Coronary artery (tissue), 2 donors: ENCODE results near the gene CD3G.

ENCODE experiments used
- DNase-seq: peaks from one replicate; pipeline ENCODE4 v3.0.0-alpha.2; 2017; ENCODE audit warnings: low spot score
- H3K27ac ChIP-seq, 2 donors: fragments of 200-600 bp; sonication (generic); one replicate each; pipeline ENCODE4 v1.5.1; 2016 to 2019
- H3K4me3 ChIP-seq: fragments of 200-600 bp; sonication (generic); 2 replicates; pipeline ENCODE4 v1.5.1; 2016; ENCODE audit warnings: mild to moderate bottlenecking, moderate library complexity
- CTCF ChIP-seq: fragments of 200-600 bp; sonication (generic); IDR thresholded peaks from one replicate; pipeline ENCODE4 v1.5.1; 2019; ENCODE audit warnings: antibody characterized with exemption

Gene CD3G

DNA sequence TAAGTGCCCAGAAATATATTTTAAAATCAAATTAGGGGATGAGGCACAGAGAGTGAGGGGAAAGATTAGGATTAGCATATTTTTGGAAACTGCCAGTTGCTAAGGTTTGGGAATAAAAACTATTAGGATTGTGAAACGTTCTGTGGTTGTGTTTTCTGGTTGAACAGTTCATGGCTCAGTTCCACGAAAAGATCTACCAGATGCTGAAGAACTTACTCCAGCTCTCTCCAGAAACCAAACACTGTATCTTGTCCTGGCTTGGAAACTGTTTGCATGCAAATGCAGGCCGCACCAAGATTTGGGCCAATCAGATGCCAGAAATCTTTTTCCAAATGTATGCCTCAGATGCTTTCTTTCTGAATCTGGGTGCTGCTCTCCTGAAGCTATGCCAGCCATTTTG is 30.6 kb downstream of the CD3G start:
- H3K4me3 ChIP-seq: no peak overlapping the region
- no peak for DNase-seq
- no peak for TF ChIP-seq CTCF
- no peak overlapping the region for H3K27ac ChIP-seq

- no peak overlapping the region for H3K4me3 ChIP-seq
- H3K27ac ChIP-seq: no peak overlapping the region
- TF ChIP-seq CTCF: no peak
- DNase-seq: no peak
Measured at GRCh38 chr11:118375978-118376377, 31.8 kb downstream of the CD3G start.

DNA sequence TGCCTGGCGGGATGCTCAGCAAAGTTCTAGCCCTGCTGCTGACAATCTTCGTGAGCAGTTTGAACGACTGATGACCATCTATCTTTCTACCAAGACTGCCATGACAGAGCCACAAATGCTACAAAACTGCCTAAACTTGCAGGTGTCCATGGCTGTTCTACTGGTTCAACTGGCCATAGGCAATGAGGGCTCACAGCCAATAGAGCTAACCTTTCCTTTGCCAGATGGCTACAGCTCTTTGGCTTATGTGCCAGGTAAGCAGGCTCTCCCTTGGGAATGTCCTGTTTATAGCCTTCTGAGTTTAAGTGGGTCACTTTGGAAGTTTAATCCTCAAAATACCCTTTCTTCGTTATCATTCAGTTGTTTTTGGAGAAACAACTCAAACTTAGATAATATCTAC is 35.4 kb downstream of the CD3G start:
- no peak overlapping the region for H3K27ac ChIP-seq
- H3K4me3 ChIP-seq: no peak overlapping the region
- TF ChIP-seq CTCF: no peak
- DNase-seq: no peak

DNA sequence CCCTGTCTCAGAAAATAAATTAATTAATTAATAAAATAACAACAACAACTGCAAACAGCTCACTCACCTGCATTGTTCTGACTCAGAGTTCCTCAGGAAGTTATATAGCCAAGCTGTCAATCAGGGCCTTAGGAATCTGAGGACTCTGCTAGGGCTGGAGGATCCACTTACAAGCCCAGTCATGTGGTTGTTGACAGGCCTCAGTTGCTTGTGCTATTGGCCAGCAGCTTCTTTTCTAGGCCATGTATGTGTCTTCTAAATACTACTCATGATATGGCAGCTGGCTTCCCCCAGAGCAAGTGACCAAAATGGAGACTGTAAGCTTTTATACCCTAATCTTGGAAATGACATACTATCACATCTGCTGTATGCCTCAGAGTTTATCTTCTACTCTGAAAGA is 36.4 kb downstream of the CD3G start:
- DNase-seq: no peak
- no peak for TF ChIP-seq CTCF
- Histone ChIP-seq H3K4me3 (no peak overlapping the region), H3K27ac (no peak overlapping the region)

GRCh38 chr11:118382954-118383353 is 38.8 kb downstream of the CD3G start:
- TF ChIP-seq CTCF: no peak
- Histone ChIP-seq H3K4me3 (no peak overlapping the region), H3K27ac (no peak overlapping the region)
- no peak for DNase-seq

DNA sequence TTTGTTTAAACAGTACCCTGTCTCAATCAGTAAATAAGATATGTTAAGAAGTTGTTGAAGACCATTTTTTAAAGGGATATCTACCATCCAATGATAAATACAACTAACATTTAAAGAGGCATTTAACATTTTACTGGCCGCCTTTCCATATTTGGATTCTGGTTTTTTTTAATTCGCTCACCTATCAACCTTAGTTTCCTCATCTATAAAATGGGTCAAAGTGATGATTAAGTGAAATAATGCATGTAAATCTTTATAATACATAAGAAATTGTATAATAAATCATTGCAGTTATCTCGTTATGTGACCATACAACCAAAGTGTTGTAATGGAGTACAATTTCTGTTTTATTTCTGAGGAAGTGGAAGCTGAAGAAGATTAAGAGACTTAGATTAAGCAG is 39.5 kb downstream of the CD3G start:
- Histone ChIP-seq H3K4me3 (no peak overlapping the region), H3K27ac (no peak overlapping the region)
- TF ChIP-seq CTCF: no peak
- DNase-seq: no peak

DNA sequence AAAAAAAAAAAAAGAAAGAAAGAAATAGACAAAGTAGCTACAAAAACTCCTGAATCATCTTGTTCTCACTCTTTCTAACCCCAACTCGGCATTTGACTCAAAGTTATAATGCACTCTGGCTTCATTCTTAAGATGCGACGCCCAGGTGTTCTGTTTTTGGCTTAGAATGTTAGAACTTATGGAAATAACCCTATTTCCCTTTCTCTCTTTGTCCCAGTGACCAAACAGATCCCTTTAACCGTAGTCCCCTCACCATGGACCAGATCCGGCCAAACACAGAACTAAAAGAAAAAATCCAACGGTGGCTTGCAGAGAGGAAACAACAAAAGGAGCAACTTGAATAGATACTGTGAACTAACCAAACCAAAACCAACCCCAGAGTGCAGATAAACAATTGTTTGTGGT is 52.0 kb downstream of the CD3G start:
- no peak overlapping the region for H3K4me3 ChIP-seq
- no peak for DNase-seq
- no peak for TF ChIP-seq CTCF
- no peak overlapping the region for H3K27ac ChIP-seq
